T-helper 2 cell (primary cell): ENCODE data around the gene CBLN3.
"Not testable (repeated sequence)": the region's sequence is repeated elsewhere in the genome, so short reads cannot be mapped to it uniquely, and the experiment has no call there.

Source experiments
- DNase-seq, 5 experiments: peaks; one replicate each; pipeline versions ENCODE4 v3.0.0 to v3.0.0-alpha.2; 2012 to 2022
- total RNA-seq, 2 donors: gene quantifications; one replicate each; lab custom pipeline; 2026; lab: John Stamatoyannopoulos, UW

The CBLN3 gene
- 2.2 to 5.5 reads per million in 2 donors for total RNA-seq

DNA sequence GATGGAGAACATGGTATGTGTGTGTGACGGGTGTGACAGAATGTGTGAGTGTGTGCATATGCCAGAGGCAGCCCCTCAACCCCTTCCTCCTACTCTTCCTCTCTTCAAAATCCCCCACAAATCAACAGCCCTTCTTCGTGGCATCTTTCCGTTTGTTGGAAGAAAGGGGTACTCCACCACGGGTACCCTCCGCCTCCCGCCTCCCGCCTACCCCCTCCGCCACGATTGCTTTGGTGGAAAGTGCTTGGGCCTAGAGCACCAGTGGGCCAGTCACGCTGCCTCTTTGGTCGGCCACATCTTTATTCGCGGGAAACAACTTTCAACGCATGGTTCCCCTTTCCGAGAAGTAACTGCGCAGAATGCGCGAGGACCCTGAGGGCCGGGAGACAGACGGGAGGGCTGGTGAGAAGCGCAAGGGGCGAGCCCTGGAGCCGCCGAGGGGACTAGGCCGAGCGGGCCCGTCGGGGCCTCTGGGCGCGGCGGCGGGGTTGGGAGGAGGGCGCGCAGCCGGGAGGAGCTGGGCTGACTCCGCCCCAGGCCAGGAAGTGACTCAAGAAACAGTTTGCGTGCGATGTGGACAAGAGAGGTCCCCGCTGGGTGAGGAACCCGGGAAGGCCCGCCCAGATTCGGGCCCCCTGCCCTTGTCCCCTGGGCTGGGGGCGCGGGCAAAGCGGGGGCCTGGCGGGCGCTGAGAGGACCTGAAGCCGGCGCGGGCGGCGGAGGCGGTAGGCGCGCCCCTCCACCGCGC lies at the start of gene CBLN3, which contains the start of gene KHNYN:
CBLN3 (minus strand) TSS at position 274 of the 748 bp plus-strand sequence. CDS start 614 bp downstream, outside the sequence.
KHNYN (plus strand) TSS at position 560 of the 748 bp plus-strand sequence. CDS start 777 bp downstream, outside the sequence.
- peak; percentile 74 to 96 (median 82) for DNase-seq

DNA sequence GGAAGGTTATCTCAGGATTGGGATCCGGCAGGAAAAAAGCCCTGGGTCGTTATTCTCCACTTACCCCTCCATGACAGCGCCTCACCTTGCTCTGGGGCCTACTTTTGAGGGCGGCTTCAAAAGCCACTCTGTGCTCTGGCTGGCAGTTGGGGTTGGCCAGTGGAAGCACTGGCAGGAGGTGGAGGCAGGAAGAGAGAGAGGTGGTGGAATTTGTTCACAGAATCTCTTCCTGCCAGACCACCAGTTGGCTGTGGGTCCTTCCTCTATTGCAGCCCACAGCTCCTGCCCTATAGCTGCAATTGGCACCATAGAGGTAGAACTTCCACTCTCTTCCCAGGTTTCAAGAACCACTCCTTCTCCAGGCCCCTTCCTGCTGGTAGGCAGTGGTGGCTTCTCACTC lies 45.8 kb upstream of the CBLN3 start:
- DNase-seq = no peak

- no peak for DNase-seq
These were observed 43.7 kb upstream of the CBLN3 start for GRCh38 chr14:24473211-24473610.

GRCh38 chr14:24470450-24470849 lies 41.0 kb upstream of the CBLN3 start:
- DNase-seq = not testable (repeated sequence)

- DNase-seq = no peak
These were observed 36.3 kb upstream of the CBLN3 start for GRCh38 chr14:24465805-24466204.

- no peak for DNase-seq
These were observed 35.9 kb upstream of the CBLN3 start for GRCh38 chr14:24465368-24465767.

GRCh38 chr14:24463884-24464785 lies 34.7 kb upstream of the CBLN3 start:
- no peak for DNase-seq

GRCh38 chr14:24463017-24463883 lies 33.8 kb upstream of the CBLN3 start:
- no peak for DNase-seq

GRCh38 chr14:24461336-24461735 lies 31.9 kb upstream of the CBLN3 start:
- no peak for DNase-seq

GRCh38 chr14:24459331-24459730 lies 29.9 kb upstream of the CBLN3 start:
- no peak for DNase-seq

DNA sequence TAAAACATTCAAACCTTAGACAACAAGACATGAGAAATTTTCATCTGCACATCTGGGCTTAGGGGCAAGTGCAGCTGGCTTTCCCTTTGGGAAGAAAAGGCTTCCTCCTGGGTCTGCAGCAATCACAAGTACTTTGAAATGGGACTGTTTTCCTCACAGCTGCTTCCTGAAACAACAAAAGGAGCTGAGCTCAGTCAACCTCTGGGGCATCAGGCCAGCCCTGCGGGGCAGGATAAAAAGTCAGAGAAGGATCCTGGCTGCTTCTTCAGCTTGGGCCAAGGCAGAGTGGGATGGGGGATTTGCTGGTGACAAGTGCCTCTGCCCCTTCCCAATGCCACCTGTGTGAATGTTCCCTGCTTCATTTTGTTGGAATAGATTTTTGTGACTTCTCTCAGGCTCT lies 29.3 kb upstream of the CBLN3 start:
- no peak for DNase-seq

DNA sequence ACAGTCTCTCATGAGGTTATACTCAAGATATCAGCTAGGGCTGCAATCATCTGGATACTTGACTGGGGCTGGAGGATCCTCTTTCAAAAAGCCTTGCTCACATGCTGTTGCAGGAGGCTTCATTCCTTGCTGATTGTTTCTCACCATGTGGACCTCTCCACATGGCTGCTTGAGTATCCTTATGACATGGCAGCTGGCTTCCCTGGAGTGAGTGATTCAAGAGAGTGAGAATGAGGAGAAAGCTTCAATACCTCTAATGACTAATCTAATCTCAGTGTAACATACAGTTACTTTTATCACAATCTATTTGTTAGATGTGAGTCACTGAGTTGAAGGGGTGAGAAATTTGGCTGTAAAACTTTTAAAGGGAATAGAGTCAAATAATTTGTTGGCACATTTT lies 27.5 kb upstream of the CBLN3 start:
- DNase-seq = no peak

DNA sequence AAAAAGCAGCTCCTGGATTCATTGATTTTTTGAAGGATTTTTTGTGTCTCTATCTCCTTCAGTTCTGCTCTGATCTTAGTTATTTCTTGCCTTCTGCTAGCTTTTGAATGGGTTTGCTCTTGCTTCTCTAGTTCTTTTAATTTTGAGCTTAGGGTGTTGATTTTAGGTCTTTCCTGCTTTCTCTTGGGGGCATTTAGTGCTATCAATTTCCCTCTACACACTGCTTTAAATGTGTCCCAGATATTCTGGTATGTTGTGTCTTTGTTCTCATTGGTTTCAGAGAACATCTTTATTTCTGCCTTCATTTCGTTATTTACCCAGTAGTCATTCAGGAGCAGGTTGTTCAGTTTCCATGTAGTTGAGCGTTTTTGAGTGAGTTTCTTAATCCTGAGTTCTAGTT lies 21.4 kb upstream of the CBLN3 start:
- not testable (repeated sequence) for DNase-seq

GRCh38 chr14:24443053-24443665 lies 13.7 kb upstream of the CBLN3 start:
- DNase-seq = no peak

DNA sequence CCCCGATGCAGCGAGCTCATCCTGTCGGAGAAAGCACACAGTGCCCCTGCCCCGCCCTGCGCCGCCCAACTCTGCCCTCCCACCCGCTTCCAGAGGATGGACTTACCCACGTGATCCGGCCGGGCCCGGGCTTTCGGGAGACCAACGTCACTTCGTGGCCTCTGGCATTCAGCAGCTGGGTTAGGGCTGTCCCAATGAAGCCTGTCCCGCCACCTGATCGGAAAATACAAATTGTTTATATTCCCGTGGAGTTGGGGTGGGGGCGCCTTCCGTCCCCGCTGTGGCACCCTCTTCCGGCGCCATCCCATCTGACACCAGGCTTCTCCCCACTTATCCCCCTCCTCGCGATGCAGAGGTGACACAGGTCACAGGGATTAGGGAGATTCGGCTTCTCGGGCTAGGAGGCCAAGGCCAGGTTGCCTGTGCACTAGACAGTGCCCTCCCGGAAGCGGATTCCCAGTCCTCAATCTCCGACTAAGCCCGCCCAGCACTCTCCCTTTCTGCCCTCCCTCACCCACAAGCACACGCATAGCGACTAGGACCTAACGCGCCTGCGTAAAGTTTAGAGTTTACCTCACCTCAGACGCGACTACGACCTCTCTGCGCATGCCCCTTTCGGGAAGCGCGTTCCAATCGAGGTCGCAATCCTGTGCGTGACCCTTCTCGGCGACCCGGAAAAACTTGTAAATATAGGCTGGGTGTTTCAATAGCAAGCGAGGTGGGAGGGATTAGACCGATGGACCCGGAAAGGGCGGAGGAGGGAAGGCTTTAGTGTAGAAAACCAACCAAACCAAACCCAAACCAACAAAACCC lies 13.0 kb upstream of the CBLN3 start, which contains the start of gene SDR39U1:
SDR39U1 (minus strand) TSS at position 537 of the 813 bp plus-strand sequence; CDS start at position 530, 7 bp downstream.
- peak; percentile 82 to 99 (median 94) for DNase-seq

DNA sequence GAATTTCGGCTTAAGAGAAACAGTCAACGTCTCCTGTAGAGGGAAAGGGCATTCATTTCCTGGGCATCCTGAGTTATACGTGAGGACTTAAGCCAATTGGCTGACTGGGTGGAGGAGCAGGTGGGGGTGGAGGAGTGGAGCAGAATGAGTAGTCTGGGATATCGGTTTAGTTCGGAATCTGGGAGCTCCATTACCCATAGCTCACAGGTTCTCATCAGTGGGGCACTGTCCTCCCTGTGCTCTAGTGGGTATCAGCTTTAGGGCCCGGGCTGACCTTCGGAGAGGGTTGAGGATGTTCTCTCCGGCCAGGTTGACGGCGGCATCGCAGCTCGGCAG lies 12.4 kb upstream of the CBLN3 start:
- no peak for DNase-seq

- DNase-seq = no peak
These were observed 12.0 kb upstream of the CBLN3 start for GRCh38 chr14:24441485-24441884.

GRCh38 chr14:24440606-24441399 lies 11.3 kb upstream of the CBLN3 start:
- no peak for DNase-seq

DNA sequence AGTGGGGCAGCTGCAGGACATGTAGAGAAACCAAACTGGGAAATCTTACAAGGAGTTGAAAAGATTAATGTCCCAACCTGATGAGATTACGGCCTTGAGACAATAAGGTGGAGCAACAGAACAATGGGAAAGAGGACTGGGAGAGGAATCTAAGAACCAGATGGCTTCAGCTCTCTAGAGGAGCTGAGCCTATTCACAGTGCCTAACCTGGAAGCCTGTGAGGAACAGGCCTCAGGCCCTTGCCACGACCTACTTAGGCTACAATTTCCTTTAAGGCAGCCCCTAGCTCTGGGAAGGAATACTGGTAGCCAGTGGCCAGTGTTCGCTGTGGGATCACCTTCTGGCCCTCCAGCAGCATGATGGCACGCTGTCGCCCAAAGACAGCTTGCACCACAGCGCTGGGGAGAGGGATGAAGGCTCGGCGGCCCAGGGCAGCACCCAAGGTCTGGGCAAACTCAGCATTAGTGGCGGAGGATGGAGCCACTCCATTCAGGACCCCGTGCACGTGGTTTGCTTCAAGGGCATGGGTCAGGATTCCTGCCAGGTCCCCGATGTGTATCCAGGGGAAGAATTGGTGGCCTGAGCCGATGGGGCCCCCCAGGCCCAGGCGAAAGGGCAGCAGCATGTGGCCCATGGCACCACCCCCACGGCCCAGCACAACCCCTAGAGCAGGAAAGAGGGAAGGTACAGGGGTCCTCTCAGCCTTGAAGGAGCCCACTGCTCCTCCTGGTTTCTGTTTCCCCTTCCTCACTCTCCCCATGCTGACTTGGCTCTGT lies 10.6 kb upstream of the CBLN3 start:
- DNase-seq = no peak
